ENCODE results near the gene CFAP61.

CFAP61 gene

DNA sequence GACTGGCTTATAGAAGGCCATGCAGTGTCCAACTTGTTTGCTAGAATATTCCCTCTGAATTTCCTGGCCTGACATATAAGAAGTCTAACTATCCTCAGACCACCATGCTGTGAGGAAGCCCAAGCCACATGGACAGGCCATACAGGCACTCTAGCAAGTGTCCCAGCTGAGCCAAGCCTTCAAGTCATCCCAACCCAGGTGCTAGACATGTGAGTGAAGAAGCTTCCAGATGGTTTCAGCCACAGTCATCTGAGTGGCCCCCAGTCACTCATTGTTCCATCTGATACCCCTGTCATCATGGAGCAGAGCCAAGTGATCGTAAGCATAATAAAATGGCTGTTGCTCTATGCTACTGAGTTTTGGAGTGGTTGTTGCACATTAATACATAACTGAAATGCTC, 269.6 kb downstream of the CFAP61 start:
- H3K18ac ChIP-seq (ENCODE audit: low read depth in 1 of 2, low read length in 2 of 2), result no peak overlapping the region
- no peaks in the 10 kb centered on the region for H3K4me1 ChIP-seq (ENCODE audit: control insufficient read depth, insufficient read depth, low read depth, low read length)
- no peak overlapping the region for H2AFZ ChIP-seq (ENCODE audit: low read depth, low read length)
- no peak overlapping the region for H3K27ac ChIP-seq (ENCODE audit: low read length, poor library complexity, severe bottlenecking)
- H3K9me3 ChIP-seq (ENCODE audit: control insufficient read depth, low read length), result peaks cover 8% of the 10 kb centered on the region
- no peak overlapping the region for H2BK15ac ChIP-seq (ENCODE audit: low read depth, poor library complexity, severe bottlenecking)
- H3K36me3 ChIP-seq (ENCODE audit: control insufficient read depth in 1 of 2, insufficient read depth in 2 of 2, low read depth in 1 of 2, low read length in 2 of 2), result no peaks in the 10 kb centered on the region
- no peak overlapping the region for H2BK12ac ChIP-seq (ENCODE audit: low read length in 2 of 2)
- H2AK5ac ChIP-seq (ENCODE audit: low read length, severe bottlenecking), result no peak overlapping the region
- H3K4me2 ChIP-seq (ENCODE audit: low read length, poor library complexity, severe bottlenecking), result no peak overlapping the region
- H4K91ac ChIP-seq (ENCODE audit: low read length), result no peak overlapping the region
- no peak overlapping the region for H2BK5ac ChIP-seq (ENCODE audit: low read depth, low read length, poor library complexity, severe bottlenecking)
- no peak overlapping the region for H3K9ac ChIP-seq (ENCODE audit: low read length)
- 67% methylated on average over 1 of the region's 1 CpG for WGBS
- no peak overlapping the region for H3K14ac ChIP-seq (ENCODE audit: low read length in 2 of 2)
- no peak overlapping the region for H2BK120ac ChIP-seq (ENCODE audit: low read depth, low read length)
- no peak overlapping the region for H3K4ac ChIP-seq (ENCODE audit: low read depth in 1 of 2, low read length in 2 of 2)
- DNase-seq, result no peak
- H3K79me1 ChIP-seq (replicated peaks; ENCODE audit: low read length, poor library complexity, severe bottlenecking), result no peaks in the 10 kb centered on the region
- H3K4me3 ChIP-seq (ENCODE audit: insufficient read depth in 1 of 2, low read depth in 1 of 2, low read length in 2 of 2), result no peak overlapping the region
- H4K8ac ChIP-seq (ENCODE audit: low read length), result no peak overlapping the region
- H3K27me3 ChIP-seq (ENCODE audit: control insufficient read depth in 1 of 2, insufficient read depth in 1 of 2, low read length in 2 of 2), result no peaks in the 10 kb centered on the region
- H3K23ac ChIP-seq (ENCODE audit: low read length in 2 of 2), result no peak overlapping the region

- Histone ChIP-seq H3K14ac (ENCODE audit: low read length in 2 of 2) (no peak overlapping the region), H3K4me3 (ENCODE audit: insufficient read depth in 1 of 2, low read depth in 1 of 2, low read length in 2 of 2) (no peak overlapping the region), H2AFZ (ENCODE audit: low read depth, low read length) (no peak overlapping the region), H3K4me1 (ENCODE audit: control insufficient read depth, insufficient read depth, low read depth, low read length) (no peaks in the 10 kb centered on the region), H4K8ac (ENCODE audit: low read length) (no peak overlapping the region), H3K23ac (ENCODE audit: low read length in 2 of 2) (no peak overlapping the region), H2BK5ac (ENCODE audit: low read depth, low read length, poor library complexity, severe bottlenecking) (no peak overlapping the region), H3K27me3 (ENCODE audit: control insufficient read depth in 1 of 2, insufficient read depth in 1 of 2, low read length in 2 of 2) (no peaks in the 10 kb centered on the region), H2BK15ac (ENCODE audit: low read depth, poor library complexity, severe bottlenecking) (no peak overlapping the region), H3K4ac (ENCODE audit: low read depth in 1 of 2, low read length in 2 of 2) (no peak overlapping the region), H4K91ac (ENCODE audit: low read length) (no peak overlapping the region), H3K79me1 (replicated peaks; ENCODE audit: low read length, poor library complexity, severe bottlenecking) (no peaks in the 10 kb centered on the region), H3K4me2 (ENCODE audit: low read length, poor library complexity, severe bottlenecking) (no peak overlapping the region), H3K36me3 (ENCODE audit: control insufficient read depth in 1 of 2, insufficient read depth in 2 of 2, low read depth in 1 of 2, low read length in 2 of 2) (no peaks in the 10 kb centered on the region), H2BK12ac (ENCODE audit: low read length in 2 of 2) (no peak overlapping the region), H3K18ac (ENCODE audit: low read depth in 1 of 2, low read length in 2 of 2) (no peak overlapping the region), H2BK120ac (ENCODE audit: low read depth, low read length) (no peak overlapping the region), H2AK5ac (ENCODE audit: low read length, severe bottlenecking) (no peak overlapping the region), H3K9me3 (ENCODE audit: control insufficient read depth, low read length) (peaks cover 8% of the 10 kb centered on the region), H3K9ac (ENCODE audit: low read length) (no peak overlapping the region), H3K27ac (ENCODE audit: low read length, poor library complexity, severe bottlenecking) (no peak overlapping the region)
- DNase-seq, result no peak
- WGBS, result 83% methylated on average over 6 of the region's 6 CpGs
Observed at GRCh38 chr20:20322912-20323311, 270.6 kb downstream of the CFAP61 start.

DNA sequence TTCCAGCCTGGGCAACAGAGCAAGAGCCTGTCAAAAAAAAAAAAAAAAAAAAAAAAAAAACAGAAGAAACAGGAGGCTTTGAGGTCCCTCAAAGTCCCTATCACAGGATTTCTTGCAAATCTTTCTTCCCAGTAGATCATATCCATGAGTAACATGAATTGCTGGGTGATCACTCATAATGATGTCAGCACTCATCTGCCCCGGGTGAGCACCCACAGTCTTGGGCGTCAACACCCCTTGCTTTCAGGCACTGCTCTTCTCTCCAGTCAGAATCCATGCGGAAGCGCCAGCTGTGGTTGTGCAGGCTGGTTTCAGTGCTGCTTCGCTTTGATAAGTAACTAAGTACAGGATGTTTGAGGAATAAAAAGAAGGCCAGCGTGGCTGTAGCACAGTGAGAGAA, 275.4 kb downstream of the CFAP61 start:
- Histone ChIP-seq H3K9ac (ENCODE audit: low read length) (no peak overlapping the region), H2BK12ac (ENCODE audit: low read length in 2 of 2) (no peak overlapping the region), H3K4me2 (ENCODE audit: low read length, poor library complexity, severe bottlenecking) (no peak overlapping the region), H4K8ac (ENCODE audit: low read length) (no peak overlapping the region), H3K9me3 (ENCODE audit: control insufficient read depth, low read length) (no peaks in the 10 kb centered on the region), H2AFZ (ENCODE audit: low read depth, low read length) (no peak overlapping the region), H2BK120ac (ENCODE audit: low read depth, low read length) (no peak overlapping the region), H3K14ac (ENCODE audit: low read length in 2 of 2) (no peak overlapping the region), H3K4me3 (ENCODE audit: insufficient read depth in 1 of 2, low read depth in 1 of 2, low read length in 2 of 2) (no peak overlapping the region), H2BK5ac (ENCODE audit: low read depth, low read length, poor library complexity, severe bottlenecking) (no peak overlapping the region), H3K36me3 (ENCODE audit: control insufficient read depth in 1 of 2, insufficient read depth in 2 of 2, low read depth in 1 of 2, low read length in 2 of 2) (no peaks in the 10 kb centered on the region), H3K23ac (ENCODE audit: low read length in 2 of 2) (no peak overlapping the region), H3K4ac (ENCODE audit: low read depth in 1 of 2, low read length in 2 of 2) (no peak overlapping the region), H3K27me3 (ENCODE audit: control insufficient read depth in 1 of 2, insufficient read depth in 1 of 2, low read length in 2 of 2) (no peaks in the 10 kb centered on the region), H3K4me1 (ENCODE audit: control insufficient read depth, insufficient read depth, low read depth, low read length) (no peaks in the 10 kb centered on the region), H4K91ac (ENCODE audit: low read length) (no peak overlapping the region), H3K18ac (ENCODE audit: low read depth in 1 of 2, low read length in 2 of 2) (no peak overlapping the region), H2BK15ac (ENCODE audit: low read depth, poor library complexity, severe bottlenecking) (no peak overlapping the region), H3K27ac (ENCODE audit: low read length, poor library complexity, severe bottlenecking) (no peak overlapping the region), H2AK5ac (ENCODE audit: low read length, severe bottlenecking) (no peak overlapping the region), H3K79me1 (replicated peaks; ENCODE audit: low read length, poor library complexity, severe bottlenecking) (no peaks in the 10 kb centered on the region)
- WGBS, result 81% methylated on average over 6 of the region's 6 CpGs
- no peak for DNase-seq

DNA sequence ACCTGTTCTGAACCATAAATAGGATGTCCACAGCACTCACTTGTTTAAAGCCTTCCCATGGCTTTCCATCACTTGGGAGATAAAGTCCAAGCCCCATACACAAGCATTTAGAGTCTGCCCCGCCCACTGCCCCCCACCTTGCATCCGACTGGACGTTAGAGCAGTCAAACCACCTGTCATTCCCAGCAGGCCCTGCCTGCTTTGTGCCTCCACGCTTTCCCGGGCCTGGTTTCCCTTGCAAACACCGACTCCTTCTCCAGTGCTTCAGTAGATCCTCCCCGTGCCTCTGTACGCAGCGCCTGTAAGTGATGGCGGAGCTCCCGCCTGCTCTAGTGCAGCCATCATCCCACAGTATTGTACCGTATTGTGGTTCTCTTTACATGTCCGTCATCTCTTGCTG, 277.2 kb downstream of the CFAP61 start:
- H3K27ac ChIP-seq (ENCODE audit: low read length, poor library complexity, severe bottlenecking), result no peak overlapping the region
- no peak overlapping the region for H2BK5ac ChIP-seq (ENCODE audit: low read depth, low read length, poor library complexity, severe bottlenecking)
- H3K18ac ChIP-seq (ENCODE audit: low read depth in 1 of 2, low read length in 2 of 2), result no peak overlapping the region
- H3K79me1 ChIP-seq (replicated peaks; ENCODE audit: low read length, poor library complexity, severe bottlenecking), result no peaks in the 10 kb centered on the region
- no peak overlapping the region for H3K14ac ChIP-seq (ENCODE audit: low read length in 2 of 2)
- no peak overlapping the region for H3K23ac ChIP-seq (ENCODE audit: low read length in 2 of 2)
- H3K4me1 ChIP-seq (ENCODE audit: control insufficient read depth, insufficient read depth, low read depth, low read length), result no peaks in the 10 kb centered on the region
- H2BK12ac ChIP-seq (ENCODE audit: low read length in 2 of 2), result no peak overlapping the region
- H3K9ac ChIP-seq (ENCODE audit: low read length), result no peak overlapping the region
- no peak overlapping the region for H3K4ac ChIP-seq (ENCODE audit: low read depth in 1 of 2, low read length in 2 of 2)
- no peak overlapping the region for H2BK120ac ChIP-seq (ENCODE audit: low read depth, low read length)
- no peak overlapping the region for H2AK5ac ChIP-seq (ENCODE audit: low read length, severe bottlenecking)
- no peak overlapping the region for H4K91ac ChIP-seq (ENCODE audit: low read length)
- H3K4me3 ChIP-seq (ENCODE audit: insufficient read depth in 1 of 2, low read depth in 1 of 2, low read length in 2 of 2), result no peak overlapping the region
- H3K36me3 ChIP-seq (ENCODE audit: control insufficient read depth in 1 of 2, insufficient read depth in 2 of 2, low read depth in 1 of 2, low read length in 2 of 2), result no peaks in the 10 kb centered on the region
- 84% methylated on average over 13 of the region's 13 CpGs for WGBS
- H3K27me3 ChIP-seq (ENCODE audit: control insufficient read depth in 1 of 2, insufficient read depth in 1 of 2, low read length in 2 of 2), result peaks cover 0 to 8% of the 10 kb centered on the region in 2 experiments
- no peaks in the 10 kb centered on the region for H3K9me3 ChIP-seq (ENCODE audit: control insufficient read depth, low read length)
- no peak overlapping the region for H3K4me2 ChIP-seq (ENCODE audit: low read length, poor library complexity, severe bottlenecking)
- DNase-seq, result no peak
- H2BK15ac ChIP-seq (ENCODE audit: low read depth, poor library complexity, severe bottlenecking), result no peak overlapping the region
- H2AFZ ChIP-seq (ENCODE audit: low read depth, low read length), result no peak overlapping the region
- no peak overlapping the region for H4K8ac ChIP-seq (ENCODE audit: low read length)
